ENCODE data around the gene HELZ. TPM values are rescaled to one million over a fixed set of nuclear protein-coding genes. Genes with fewer than 3 reads are reported as not detected.

The HELZ gene
- total RNA-seq, 2 donors from 2014 or later: 51.4 to 74.7 TPM

GRCh38 chr17:67040652-67041051 is 204.3 kb downstream of the HELZ start:
- H3K27ac Mint-ChIP-seq: no peak overlapping the region
- TF ChIP-seq CTCF (conservative IDR thresholded peaks at IDR 0.05): no peak
- WGBS, 2 experiments (ENCODE audit: insufficient coverage in 1 of 2, insufficient read length in 1 of 2): 97% methylated on average over 4 to 6 of the region's 6 CpGs
- Histone ChIP-seq H3K9me3 (ENCODE audit: control insufficient read depth, low read length) (peaks cover 34% of the 10 kb centered on the region), H3K27me3 (ENCODE audit: control insufficient read depth, insufficient read depth, low read length, poor library complexity, severe bottlenecking) (no peaks in the 10 kb centered on the region), H3K9ac (ENCODE audit: extremely low read depth, low read length, poor library complexity, severe bottlenecking) (no peak overlapping the region), H3K4me3 (ENCODE audit: low read length) (no peak overlapping the region), H3K36me3 (ENCODE audit: control insufficient read depth, insufficient read depth, low read length) (no peaks in the 10 kb centered on the region), H3K27ac (ENCODE audit: low read depth, low read length) (no peak overlapping the region), H3K4me1 (ENCODE audit: control insufficient read depth, insufficient read depth, low read length) (peaks cover 4% of the 10 kb centered on the region)
- H3K9me3 Mint-ChIP-seq: peaks cover 22% of the 10 kb centered on the region
- H3K27me3 Mint-ChIP-seq (ENCODE audit: insufficient read depth): peaks cover 4% of the 10 kb centered on the region
- H3K36me3 Mint-ChIP-seq (ENCODE audit: low read depth): no peaks in the 10 kb centered on the region
- no peak overlapping the region for H3K4me3 Mint-ChIP-seq
- no peak for DNase-seq
- peaks cover 2% of the 10 kb centered on the region for H3K4me1 Mint-ChIP-seq

GRCh38 chr17:67038861-67039365 is 206.1 kb downstream of the HELZ start:
- no peak overlapping the region for H3K4me3 Mint-ChIP-seq
- H3K9me3 ChIP-seq (ENCODE audit: control insufficient read depth, low read length): peaks cover 34% of the 10 kb centered on the region
- no peak overlapping the region for H3K4me3 ChIP-seq (ENCODE audit: low read length)
- 74 to 87% methylated on average over 4 to 5 of the region's 5 CpGs for WGBS, 2 experiments (ENCODE audit: insufficient coverage in 1 of 2, insufficient read length in 1 of 2)
- peaks cover 4% of the 10 kb centered on the region for H3K27me3 Mint-ChIP-seq (ENCODE audit: insufficient read depth)
- DNase-seq: no peak
- no peak overlapping the region for H3K9ac ChIP-seq (ENCODE audit: extremely low read depth, low read length, poor library complexity, severe bottlenecking)
- no peak for TF ChIP-seq CTCF (conservative IDR thresholded peaks at IDR 0.05)
- H3K27me3 ChIP-seq (ENCODE audit: control insufficient read depth, insufficient read depth, low read length, poor library complexity, severe bottlenecking): no peaks in the 10 kb centered on the region
- no peak overlapping the region for H3K27ac ChIP-seq (ENCODE audit: low read depth, low read length)
- no peak overlapping the region for H3K27ac Mint-ChIP-seq
- H3K36me3 Mint-ChIP-seq (ENCODE audit: low read depth): no peaks in the 10 kb centered on the region
- peaks cover 2% of the 10 kb centered on the region for H3K4me1 Mint-ChIP-seq
- no peaks in the 10 kb centered on the region for H3K36me3 ChIP-seq (ENCODE audit: control insufficient read depth, insufficient read depth, low read length)
- peaks cover 4% of the 10 kb centered on the region for H3K4me1 ChIP-seq (ENCODE audit: control insufficient read depth, insufficient read depth, low read length)
- peaks cover 25% of the 10 kb centered on the region for H3K9me3 Mint-ChIP-seq

GRCh38 chr17:67035131-67036083 is 209.6 kb downstream of the HELZ start:
- peaks cover 25% of the 10 kb centered on the region for H3K9me3 Mint-ChIP-seq
- Histone ChIP-seq H3K27ac (ENCODE audit: low read depth, low read length) (no peak overlapping the region), H3K36me3 (ENCODE audit: control insufficient read depth, insufficient read depth, low read length) (no peaks in the 10 kb centered on the region), H3K9ac (ENCODE audit: extremely low read depth, low read length, poor library complexity, severe bottlenecking) (no peak overlapping the region), H3K27me3 (ENCODE audit: control insufficient read depth, insufficient read depth, low read length, poor library complexity, severe bottlenecking) (no peaks in the 10 kb centered on the region), H3K4me3 (ENCODE audit: low read length) (no peak overlapping the region), H3K4me1 (ENCODE audit: control insufficient read depth, insufficient read depth, low read length) (peaks cover 4% of the 10 kb centered on the region), H3K9me3 (ENCODE audit: control insufficient read depth, low read length) (peaks cover 34% of the 10 kb centered on the region)
- WGBS, 2 experiments (ENCODE audit: insufficient coverage in 1 of 2, insufficient read length in 1 of 2): 83 to 85% methylated on average over 8 to 11 of the region's 11 CpGs
- DNase-seq: no peak
- H3K36me3 Mint-ChIP-seq (ENCODE audit: low read depth): no peaks in the 10 kb centered on the region
- TF ChIP-seq CTCF (conservative IDR thresholded peaks at IDR 0.05): no peak
- peaks cover 2% of the 10 kb centered on the region for H3K4me1 Mint-ChIP-seq
- H3K4me3 Mint-ChIP-seq: no peak overlapping the region
- no peak overlapping the region for H3K27ac Mint-ChIP-seq
- H3K27me3 Mint-ChIP-seq (ENCODE audit: insufficient read depth): peaks cover 4% of the 10 kb centered on the region

Data from endodermal cell (in vitro differentiated cells).